Calu3 (cell line): ENCODE measurements around the gene TMEM108. TPM values are rescaled to one million over a fixed set of nuclear protein-coding genes. Genes with fewer than 3 reads are reported as not detected.
A peak's percentile ranks its signal among the peaks of the same experiment; 100 is the strongest.

Experiments used
- BruUV-seq: library from RNA; stranded (reverse); fragments of 400-500 nt; replicated peaks from 2 replicates; lab custom pipeline; 2021; lab: Mats Ljungman, UMichigan
- CTCF ChIA-PET: fragments of 300-600 bp; sonication (Branson Sonifier 250); formaldehyde crosslinking; loops from one replicate; lab custom pipeline; 2022; ENCODE audit warnings: antibody characterized with exemption; lab: Charles Lee
- DNase-seq: peaks from one replicate; pipeline ENCODE4 v3.0.0; 2022
- H3K27ac Mint-ChIP-seq: one replicate; pipeline ENCODE4 v1.8.0; 2022; ENCODE audit warnings: mixed read lengths; ENCODE audit not compliant: unreplicated experiment
- H3K27me3 Mint-ChIP-seq: one replicate; pipeline ENCODE4 v1.8.0; 2022; ENCODE audit warnings: mixed read lengths; ENCODE audit not compliant: unreplicated experiment
- H3K36me3 Mint-ChIP-seq: one replicate; pipeline ENCODE4 v1.8.0; 2022; ENCODE audit warnings: mild to moderate bottlenecking, moderate library complexity, mixed read lengths; ENCODE audit not compliant: insufficient read depth, unreplicated experiment
- H3K4me1 Mint-ChIP-seq: one replicate; pipeline ENCODE4 v1.8.0; 2022; ENCODE audit warnings: mild to moderate bottlenecking, low read depth, mixed read lengths; ENCODE audit not compliant: unreplicated experiment
- H3K4me3 Mint-ChIP-seq: one replicate; pipeline ENCODE4 v1.8.0; 2022; ENCODE audit warnings: mild to moderate bottlenecking, low read depth, moderate library complexity, mixed read lengths; ENCODE audit not compliant: unreplicated experiment
- H3K9me3 Mint-ChIP-seq: one replicate; pipeline ENCODE4 v1.8.0; 2022; ENCODE audit warnings: low read depth, mixed read lengths; ENCODE audit not compliant: unreplicated experiment
- intact Hi-C: fragments of 100-400 bp; cut with micrococcal nuclease; formaldehyde crosslinking; loops from one replicate; pipeline ENCODE4 v1.10.0; 2022; ENCODE audit not compliant: unreplicated experiment
- total RNA-seq: library from RNA; stranded (reverse); gene quantifications from 2 replicates; pipeline ENCODE4 v1.2.3, GENCODE V29; 2022
- TF ChIP-seq, protein P1 (sequence below): fragments of 200-600 bp; IDR thresholded peaks from one replicate; pipeline ENCODE4 v1.8.0; 2022; ENCODE audit warnings: antibody characterized with exemption; ENCODE audit not compliant: unreplicated experiment

The TMEM108 gene
- total RNA-seq, 1 experiment from 2014 or later: not detected

- H3K36me3 Mint-ChIP-seq: no peaks in the 10 kb centered on the region
- no peaks in the 10 kb centered on the region for H3K4me1 Mint-ChIP-seq
- CTCF ChIA-PET: no interaction called here
- no peak for DNase-seq
- H3K27me3 Mint-ChIP-seq: peaks cover 98% of the 10 kb centered on the region
- H3K4me3 Mint-ChIP-seq: no peak overlapping the region
- H3K9me3 Mint-ChIP-seq: no peaks in the 10 kb centered on the region
- no TSS peak for BruUV-seq
- TF ChIP-seq, protein P1, sequence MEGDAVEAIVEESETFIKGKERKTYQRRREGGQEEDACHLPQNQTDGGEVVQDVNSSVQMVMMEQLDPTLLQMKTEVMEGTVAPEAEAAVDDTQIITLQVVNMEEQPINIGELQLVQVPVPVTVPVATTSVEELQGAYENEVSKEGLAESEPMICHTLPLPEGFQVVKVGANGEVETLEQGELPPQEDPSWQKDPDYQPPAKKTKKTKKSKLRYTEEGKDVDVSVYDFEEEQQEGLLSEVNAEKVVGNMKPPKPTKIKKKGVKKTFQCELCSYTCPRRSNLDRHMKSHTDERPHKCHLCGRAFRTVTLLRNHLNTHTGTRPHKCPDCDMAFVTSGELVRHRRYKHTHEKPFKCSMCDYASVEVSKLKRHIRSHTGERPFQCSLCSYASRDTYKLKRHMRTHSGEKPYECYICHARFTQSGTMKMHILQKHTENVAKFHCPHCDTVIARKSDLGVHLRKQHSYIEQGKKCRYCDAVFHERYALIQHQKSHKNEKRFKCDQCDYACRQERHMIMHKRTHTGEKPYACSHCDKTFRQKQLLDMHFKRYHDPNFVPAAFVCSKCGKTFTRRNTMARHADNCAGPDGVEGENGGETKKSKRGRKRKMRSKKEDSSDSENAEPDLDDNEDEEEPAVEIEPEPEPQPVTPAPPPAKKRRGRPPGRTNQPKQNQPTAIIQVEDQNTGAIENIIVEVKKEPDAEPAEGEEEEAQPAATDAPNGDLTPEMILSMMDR: no peak
- H3K27ac Mint-ChIP-seq: no peak overlapping the region
- intact Hi-C loops: no loop called here
Measured at GRCh38 chr3:133375403-133375745, 337.2 kb downstream of the TMEM108 start.

GRCh38 chr3:133376810-133377209, 338.6 kb downstream of the TMEM108 start:
- Mint-ChIP-seq H3K27ac (no peak overlapping the region), H3K4me1 (peaks cover 7% of the 10 kb centered on the region), H3K4me3 (no peak overlapping the region), H3K36me3 (no peaks in the 10 kb centered on the region), H3K9me3 (no peaks in the 10 kb centered on the region), H3K27me3 (peaks cover 98% of the 10 kb centered on the region)
- intact Hi-C loops: loop anchor here (1.0 kb wide), 1 partner anchor 336 kb away; no protein-coding TSS in a partner anchor
- TF ChIP-seq, protein P1: no peak
- CTCF ChIA-PET: interaction anchor here (1.6 kb wide), 1 partner anchor 335 kb away, joined by 15 read pairs; no protein-coding TSS in a partner anchor
- no TSS peak for BruUV-seq
- no peak for DNase-seq

- H3K4me3 Mint-ChIP-seq: no peak overlapping the region
- H3K36me3 Mint-ChIP-seq: no peaks in the 10 kb centered on the region
- DNase-seq: peak; percentile 51
- peaks cover 13% of the 10 kb centered on the region for H3K4me1 Mint-ChIP-seq
- BruUV-seq: no TSS peak
- H3K27ac Mint-ChIP-seq: no peak overlapping the region
- CTCF ChIA-PET: interaction anchor here (1.6 kb wide), 1 partner anchor 336 kb away, joined by 15 read pairs; no protein-coding TSS in a partner anchor
- no peaks in the 10 kb centered on the region for H3K9me3 Mint-ChIP-seq
- intact Hi-C loops: loop anchor here (1.0 kb wide), 1 partner anchor 336 kb away; no protein-coding TSS in a partner anchor
- peaks cover 98% of the 10 kb centered on the region for H3K27me3 Mint-ChIP-seq
- TF ChIP-seq, protein P1: peak; percentile 56
Measured at GRCh38 chr3:133377396-133377795, 339.2 kb downstream of the TMEM108 start.

DNA sequence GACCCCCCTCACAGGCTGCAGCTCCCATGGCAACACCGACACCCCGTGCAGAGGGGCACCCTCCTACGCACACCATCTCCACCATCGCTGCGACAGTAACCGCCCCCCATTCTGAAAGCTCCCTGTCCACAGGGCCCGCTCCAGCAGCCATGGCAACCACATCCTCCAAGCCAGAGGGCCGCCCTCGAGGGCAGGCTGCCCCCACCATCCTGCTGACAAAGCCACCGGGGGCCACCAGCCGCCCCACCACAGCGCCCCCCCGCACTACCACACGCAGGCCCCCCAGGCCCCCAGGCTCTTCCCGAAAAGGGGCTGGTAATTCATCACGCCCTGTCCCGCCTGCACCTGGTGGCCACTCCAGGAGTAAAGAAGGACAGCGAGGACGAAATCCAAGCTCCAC, 341.7 kb downstream of the TMEM108 start:
- DNase-seq: no peak
- H3K36me3 Mint-ChIP-seq: no peaks in the 10 kb centered on the region
- CTCF ChIA-PET: interaction anchor here (1.0 kb wide), 1 partner anchor 339 kb away, joined by 3 read pairs; no protein-coding TSS in a partner anchor
- no TSS peak for BruUV-seq
- no peak overlapping the region for H3K4me3 Mint-ChIP-seq
- H3K4me1 Mint-ChIP-seq: peaks cover 34% of the 10 kb centered on the region
- no peaks in the 10 kb centered on the region for H3K9me3 Mint-ChIP-seq
- intact Hi-C loops: loop anchor here (5.0 kb wide), 4 partner anchors 123 to 843 kb away; no protein-coding TSS in a partner anchor
- no peak overlapping the region for H3K27ac Mint-ChIP-seq
- peaks cover 84% of the 10 kb centered on the region for H3K27me3 Mint-ChIP-seq
- TF ChIP-seq, protein P1: no peak
